ENCODE data around the gene TIGAR. TPM values are rescaled to one million over a fixed set of nuclear protein-coding genes. Genes with fewer than 3 reads are reported as not detected.

Gene TIGAR
- total and polyA plus RNA-seq, 2 donors (not counting 1 experiment from before 2014, with no cell fraction given): 15.3 to 19.5 TPM

DNA sequence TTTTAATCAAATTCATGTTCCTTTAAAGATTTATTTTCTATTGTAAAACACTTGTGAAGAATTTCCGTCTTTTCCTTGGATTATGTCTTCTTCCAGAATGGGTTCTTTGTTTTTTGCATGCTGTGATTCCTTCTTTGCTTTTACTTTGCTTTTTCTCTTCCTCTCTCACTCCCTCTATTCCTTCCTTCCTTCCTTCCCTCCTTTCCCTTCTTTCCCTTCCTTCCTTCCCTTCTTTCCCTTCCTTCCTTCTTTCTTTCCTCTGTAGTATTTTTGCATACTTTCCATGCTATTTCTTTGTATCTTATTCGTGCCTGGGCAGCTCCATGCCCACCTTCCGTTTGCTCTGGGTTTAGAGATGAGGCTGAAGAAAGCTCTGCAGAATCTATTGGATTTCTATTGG lies 80.1 kb downstream of the TIGAR start:
- Histone ChIP-seq H2AFZ (ENCODE audit: low read length) (no peak overlapping the region), H3K27me3 (ENCODE audit: control insufficient read depth, insufficient read depth, low read length) (no peaks in the 10 kb centered on the region), H3K4me3 (replicated peaks in 1 of 4; ENCODE audit: control extremely low read depth in 1 of 4, insufficient read depth in 1 of 4, low read depth in 3 of 4, low read length in 4 of 4) (no peak overlapping the region), H3K4me2 (ENCODE audit: extremely low read depth, insufficient read depth, low read length) (no peak overlapping the region), H3K36me3 (ENCODE audit: control insufficient read depth, insufficient read depth, low read length) (no peaks in the 10 kb centered on the region), H3K27ac (ENCODE audit: insufficient read depth, low read length) (no peak overlapping the region), H3K4me1 (ENCODE audit: control insufficient read depth, extremely low read depth, insufficient read depth, low read length) (no peaks in the 10 kb centered on the region), H3K9ac (ENCODE audit: insufficient read depth, low read length) (no peak overlapping the region), H3K79me2 (ENCODE audit: control insufficient read depth, insufficient read depth, low read length) (no peaks in the 10 kb centered on the region), H4K20me1 (ENCODE audit: control insufficient read depth, extremely low read depth, insufficient read depth, low read length) (no peaks in the 10 kb centered on the region), H3K9me3 (ENCODE audit: control insufficient read depth, insufficient read depth, low read depth, low read length) (no peaks in the 10 kb centered on the region)
- DNase-seq (ENCODE audit: low read depth in 2 of 2): no peak
- TF ChIP-seq EZH2 (IDR thresholded peaks at IDR 0.05; ENCODE audit: low read length, missing control alignments): no peak
- TF ChIP-seq, protein P1, sequence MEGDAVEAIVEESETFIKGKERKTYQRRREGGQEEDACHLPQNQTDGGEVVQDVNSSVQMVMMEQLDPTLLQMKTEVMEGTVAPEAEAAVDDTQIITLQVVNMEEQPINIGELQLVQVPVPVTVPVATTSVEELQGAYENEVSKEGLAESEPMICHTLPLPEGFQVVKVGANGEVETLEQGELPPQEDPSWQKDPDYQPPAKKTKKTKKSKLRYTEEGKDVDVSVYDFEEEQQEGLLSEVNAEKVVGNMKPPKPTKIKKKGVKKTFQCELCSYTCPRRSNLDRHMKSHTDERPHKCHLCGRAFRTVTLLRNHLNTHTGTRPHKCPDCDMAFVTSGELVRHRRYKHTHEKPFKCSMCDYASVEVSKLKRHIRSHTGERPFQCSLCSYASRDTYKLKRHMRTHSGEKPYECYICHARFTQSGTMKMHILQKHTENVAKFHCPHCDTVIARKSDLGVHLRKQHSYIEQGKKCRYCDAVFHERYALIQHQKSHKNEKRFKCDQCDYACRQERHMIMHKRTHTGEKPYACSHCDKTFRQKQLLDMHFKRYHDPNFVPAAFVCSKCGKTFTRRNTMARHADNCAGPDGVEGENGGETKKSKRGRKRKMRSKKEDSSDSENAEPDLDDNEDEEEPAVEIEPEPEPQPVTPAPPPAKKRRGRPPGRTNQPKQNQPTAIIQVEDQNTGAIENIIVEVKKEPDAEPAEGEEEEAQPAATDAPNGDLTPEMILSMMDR (conservative IDR thresholded peaks at IDR 0.05 in 1 of 2, IDR thresholded peaks at IDR 0.05 in 1 of 2; ENCODE audit: low read depth in 1 of 2, low read length in 2 of 2): no peak

DNA sequence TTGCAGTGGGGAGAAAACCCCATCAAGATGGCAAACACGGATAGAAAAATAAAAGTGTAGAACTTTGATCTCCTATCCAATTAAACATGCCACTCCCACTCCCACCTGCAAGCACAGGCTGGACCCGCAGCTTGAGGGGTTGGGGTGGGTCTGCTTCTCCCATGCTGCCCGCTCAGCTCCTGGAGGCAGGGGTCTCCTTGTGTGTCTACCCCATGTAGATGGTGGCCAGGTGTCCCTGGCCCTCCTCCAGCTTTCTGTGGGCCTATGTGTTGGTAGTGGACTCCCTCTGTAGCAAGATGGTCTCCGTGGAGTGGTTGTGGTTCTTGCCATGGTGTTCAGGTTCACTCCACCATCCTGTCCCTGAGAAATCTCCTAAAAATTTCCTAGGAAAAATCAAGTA lies 82.0 kb downstream of the TIGAR start:
- H3K36me3 ChIP-seq (ENCODE audit: control insufficient read depth, insufficient read depth, low read length): no peaks in the 10 kb centered on the region
- no peaks in the 10 kb centered on the region for H3K9me3 ChIP-seq (ENCODE audit: control insufficient read depth, insufficient read depth, low read depth, low read length)
- no peaks in the 10 kb centered on the region for H3K79me2 ChIP-seq (ENCODE audit: control insufficient read depth, insufficient read depth, low read length)
- no peak overlapping the region for H3K4me3 ChIP-seq (replicated peaks in 1 of 4; ENCODE audit: control extremely low read depth in 1 of 4, insufficient read depth in 1 of 4, low read depth in 3 of 4, low read length in 4 of 4)
- TF ChIP-seq, protein P1 (conservative IDR thresholded peaks at IDR 0.05 in 1 of 2, IDR thresholded peaks at IDR 0.05 in 1 of 2; ENCODE audit: low read depth in 1 of 2, low read length in 2 of 2): no peak
- TF ChIP-seq EZH2 (IDR thresholded peaks at IDR 0.05; ENCODE audit: low read length, missing control alignments): no peak
- H3K27ac ChIP-seq (ENCODE audit: insufficient read depth, low read length): no peak overlapping the region
- no peaks in the 10 kb centered on the region for H3K4me1 ChIP-seq (ENCODE audit: control insufficient read depth, extremely low read depth, insufficient read depth, low read length)
- no peak overlapping the region for H3K4me2 ChIP-seq (ENCODE audit: extremely low read depth, insufficient read depth, low read length)
- no peak overlapping the region for H2AFZ ChIP-seq (ENCODE audit: low read length)
- H3K9ac ChIP-seq (ENCODE audit: insufficient read depth, low read length): no peak overlapping the region
- no peak for DNase-seq (ENCODE audit: low read depth in 2 of 2)
- H4K20me1 ChIP-seq (ENCODE audit: control insufficient read depth, extremely low read depth, insufficient read depth, low read length): no peaks in the 10 kb centered on the region
- no peaks in the 10 kb centered on the region for H3K27me3 ChIP-seq (ENCODE audit: control insufficient read depth, insufficient read depth, low read length)

Other genes starting within 250 kb of the TIGAR start
- gene CCND2, start 47.5 kb upstream of the TIGAR start, total RNA-seq: 35.2 and 37.3 TPM in 2 replicates
- 7.0 and 9.7 TPM in 2 replicates for gene CCND2, start 47.5 kb upstream of the TIGAR start, polyA plus RNA-seq
- not detected in 2 replicates for gene FGF23, start 58.5 kb downstream of the TIGAR start, total RNA-seq
- gene FGF23, start 58.5 kb downstream of the TIGAR start, polyA plus RNA-seq: not detected in 2 replicates
- not detected in 2 replicates for gene FGF6, start 124.6 kb downstream of the TIGAR start, total RNA-seq
- gene FGF6, start 124.6 kb downstream of the TIGAR start, polyA plus RNA-seq: not detected in 2 replicates
- 1.0 and 4.1 TPM in 2 replicates for gene RAD51AP1, start 217.7 kb downstream of the TIGAR start, total RNA-seq
- 11.0 and 28.9 TPM in 2 replicates for gene RAD51AP1, start 217.7 kb downstream of the TIGAR start, polyA plus RNA-seq
- 57.0 and 63.1 TPM in 2 replicates for gene DYRK4, start 241.0 kb downstream of the TIGAR start, total RNA-seq
- 42.2 and 55.2 TPM in 2 replicates for gene DYRK4, start 241.0 kb downstream of the TIGAR start, polyA plus RNA-seq

Data from fibroblast of lung (primary cell).